Hepatocyte (in vitro differentiated cells): ENCODE results near the gene ADAMTS19. TPM values are rescaled to one million over a fixed set of nuclear protein-coding genes. Genes with fewer than 3 reads are reported as not detected.

Experiments
- DNase-seq: peaks from one replicate; pipeline ENCODE4 v3.0.0-alpha.2; 2016; ENCODE audit warnings: low spot score
- H2AFZ ChIP-seq: fragments of 200-600 bp; sonication (generic); 2 replicates; pipeline ENCODE4 v1.6.0; 2016; ENCODE audit warnings: antibody characterized with exemption, mild to moderate bottlenecking
- H3K27ac ChIP-seq: fragments of 200-600 bp; sonication (generic); 2 replicates; pipeline ENCODE4 v1.5.1; 2016; ENCODE audit warnings: mild to moderate bottlenecking
- H3K27me3 ChIP-seq: fragments of 200-600 bp; sonication (generic); 2 replicates; pipeline ENCODE4 v1.6.1; 2016
- H3K36me3 ChIP-seq: fragments of 200-600 bp; sonication (generic); replicated peaks from 2 replicates; pipeline ENCODE4 v1.5.1; 2016; ENCODE audit warnings: low read depth; ENCODE audit not compliant: insufficient read depth
- H3K4me1 ChIP-seq: fragments of 200-600 bp; sonication (generic); 2 replicates; pipeline ENCODE4 v1.5.1; 2016; ENCODE audit warnings: mild to moderate bottlenecking, moderate library complexity; ENCODE audit not compliant: insufficient read depth
- H3K4me2 ChIP-seq: fragments of 200-600 bp; sonication (generic); 2 replicates; pipeline ENCODE4 v1.6.0; 2016
- H3K4me3 ChIP-seq: fragments of 200-600 bp; sonication (generic); 2 replicates; pipeline ENCODE4 v1.5.1; 2016; ENCODE audit warnings: mild to moderate bottlenecking
- H3K79me2 ChIP-seq: fragments of 200-600 bp; sonication (generic); 2 replicates; pipeline ENCODE4 v1.6.0; 2017; ENCODE audit warnings: mild to moderate bottlenecking
- H3K9me2 ChIP-seq: fragments of 200-600 bp; sonication (generic); replicated peaks from 2 replicates; pipeline ENCODE4 v1.6.0; 2017; ENCODE audit warnings: mild to moderate bottlenecking; ENCODE audit not compliant: insufficient read depth
- H3K9me3 ChIP-seq: fragments of 200-600 bp; sonication (generic); 2 replicates; pipeline ENCODE4 v1.5.1; 2016; ENCODE audit warnings: low read depth, mild to moderate bottlenecking
- H4K20me1 ChIP-seq: fragments of 200-600 bp; sonication (generic); 2 replicates; pipeline ENCODE4 v1.6.0; 2016; ENCODE audit warnings: mild to moderate bottlenecking; ENCODE audit not compliant: insufficient read depth, poor library complexity, severe bottlenecking
- EZH2 ChIP-seq: fragments of 200-600 bp; sonication (generic); IDR thresholded peaks from 2 replicates; pipeline ENCODE4 v1.6.1; 2016; ENCODE audit warnings: antibody characterized with exemption, mild to moderate bottlenecking, borderline replicate concordance
- EZH2phosphoT487 ChIP-seq: fragments of 200-600 bp; sonication (generic); IDR thresholded peaks from one replicate; pipeline ENCODE4 v1.6.1; 2018; ENCODE audit warnings: antibody characterized with exemption, mild to moderate bottlenecking, low read depth, moderate library complexity; ENCODE audit not compliant: unreplicated experiment, severe bottlenecking
- WGBS: methylation state at CpG from one replicate; pipeline ENCODE4 v1.1.6; 2016; ENCODE audit warnings: low lambda C conversion rate; ENCODE audit errors: missing lambda C conversion rate; 5-methylcytosine and 5-hydroxymethylcytosine counted together
- polyA plus RNA-seq: library from polyadenylated mRNA; unstranded; fragments of >200 nt; fragmentation: Nextera tagmentation; extraction: Ambion mirVana; gene quantifications from 2 replicates; pipeline ENCODE4 v1.2.1, GENCODE V29; 2016
- total RNA-seq: library from RNA; depleted of rRNA; stranded (reverse); fragments of >200 nt; gene quantifications from 2 replicates; pipeline ENCODE4 v1.2.3, GENCODE V29; 2014
- TF ChIP-seq, protein P1 (sequence below): fragments of 200-600 bp; sonication (generic); IDR thresholded peaks from 2 replicates; pipeline ENCODE4 v1.5.1; 2016; ENCODE audit warnings: antibody characterized with exemption, mild to moderate bottlenecking; ENCODE audit not compliant: poor library complexity

ADAMTS19 gene
- total and polyA plus RNA-seq, 2 experiments from 2014 or later = 1.8 to 5.0 TPM

DNA sequence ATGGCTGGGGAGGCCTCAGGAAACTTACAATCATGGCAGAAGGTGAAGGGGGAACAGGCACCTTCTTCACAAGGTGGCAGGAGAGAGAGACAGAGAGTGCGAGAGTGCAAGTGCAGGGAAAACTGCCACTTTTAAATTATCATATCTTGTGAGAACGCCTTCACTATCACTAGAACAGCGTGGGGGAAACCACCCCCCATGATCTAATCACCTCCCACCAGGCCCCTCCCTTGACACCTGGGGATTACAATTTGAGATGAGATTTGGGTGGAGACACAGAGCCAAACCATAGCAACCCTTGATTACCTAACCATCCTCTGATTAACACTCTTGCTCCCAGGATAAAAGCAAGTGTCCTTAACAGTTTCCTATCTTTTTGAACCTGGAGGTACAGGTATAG is 21.1 kb downstream of the ADAMTS19 start:
- Histone ChIP-seq H3K79me2 (peaks cover 4% of the 10 kb centered on the region), H3K4me2 (no peak overlapping the region), H3K9me2 (no peaks in the 10 kb centered on the region), H3K4me1 (no peaks in the 10 kb centered on the region), H3K4me3 (no peak overlapping the region), H4K20me1 (no peaks in the 10 kb centered on the region), H3K27me3 (no peaks in the 10 kb centered on the region), H3K27ac (no peak overlapping the region), H3K9me3 (no peaks in the 10 kb centered on the region), H2AFZ (no peak overlapping the region), H3K36me3 (no peaks in the 10 kb centered on the region)
- 77% methylated on average over 3 of the region's 3 CpGs for WGBS
- no peak for DNase-seq
- TF ChIP-seq, protein P1, sequence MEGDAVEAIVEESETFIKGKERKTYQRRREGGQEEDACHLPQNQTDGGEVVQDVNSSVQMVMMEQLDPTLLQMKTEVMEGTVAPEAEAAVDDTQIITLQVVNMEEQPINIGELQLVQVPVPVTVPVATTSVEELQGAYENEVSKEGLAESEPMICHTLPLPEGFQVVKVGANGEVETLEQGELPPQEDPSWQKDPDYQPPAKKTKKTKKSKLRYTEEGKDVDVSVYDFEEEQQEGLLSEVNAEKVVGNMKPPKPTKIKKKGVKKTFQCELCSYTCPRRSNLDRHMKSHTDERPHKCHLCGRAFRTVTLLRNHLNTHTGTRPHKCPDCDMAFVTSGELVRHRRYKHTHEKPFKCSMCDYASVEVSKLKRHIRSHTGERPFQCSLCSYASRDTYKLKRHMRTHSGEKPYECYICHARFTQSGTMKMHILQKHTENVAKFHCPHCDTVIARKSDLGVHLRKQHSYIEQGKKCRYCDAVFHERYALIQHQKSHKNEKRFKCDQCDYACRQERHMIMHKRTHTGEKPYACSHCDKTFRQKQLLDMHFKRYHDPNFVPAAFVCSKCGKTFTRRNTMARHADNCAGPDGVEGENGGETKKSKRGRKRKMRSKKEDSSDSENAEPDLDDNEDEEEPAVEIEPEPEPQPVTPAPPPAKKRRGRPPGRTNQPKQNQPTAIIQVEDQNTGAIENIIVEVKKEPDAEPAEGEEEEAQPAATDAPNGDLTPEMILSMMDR = no peak
- TF ChIP-seq EZH2phosphoT487 (no peak), EZH2 (no peak)

- no peak for DNase-seq
- Histone ChIP-seq H3K79me2 (no peaks in the 10 kb centered on the region), H4K20me1 (no peaks in the 10 kb centered on the region), H3K4me3 (no peak overlapping the region), H3K27ac (no peak overlapping the region), H3K4me2 (no peak overlapping the region), H3K9me2 (no peaks in the 10 kb centered on the region), H3K36me3 (no peaks in the 10 kb centered on the region), H2AFZ (no peak overlapping the region), H3K27me3 (no peaks in the 10 kb centered on the region), H3K4me1 (no peaks in the 10 kb centered on the region), H3K9me3 (no peaks in the 10 kb centered on the region)
- TF ChIP-seq EZH2phosphoT487 (no peak), EZH2 (no peak)
- TF ChIP-seq, protein P1 = no peak
These were observed 36.3 kb downstream of the ADAMTS19 start for GRCh38 chr5:129496421-129496820.

DNA sequence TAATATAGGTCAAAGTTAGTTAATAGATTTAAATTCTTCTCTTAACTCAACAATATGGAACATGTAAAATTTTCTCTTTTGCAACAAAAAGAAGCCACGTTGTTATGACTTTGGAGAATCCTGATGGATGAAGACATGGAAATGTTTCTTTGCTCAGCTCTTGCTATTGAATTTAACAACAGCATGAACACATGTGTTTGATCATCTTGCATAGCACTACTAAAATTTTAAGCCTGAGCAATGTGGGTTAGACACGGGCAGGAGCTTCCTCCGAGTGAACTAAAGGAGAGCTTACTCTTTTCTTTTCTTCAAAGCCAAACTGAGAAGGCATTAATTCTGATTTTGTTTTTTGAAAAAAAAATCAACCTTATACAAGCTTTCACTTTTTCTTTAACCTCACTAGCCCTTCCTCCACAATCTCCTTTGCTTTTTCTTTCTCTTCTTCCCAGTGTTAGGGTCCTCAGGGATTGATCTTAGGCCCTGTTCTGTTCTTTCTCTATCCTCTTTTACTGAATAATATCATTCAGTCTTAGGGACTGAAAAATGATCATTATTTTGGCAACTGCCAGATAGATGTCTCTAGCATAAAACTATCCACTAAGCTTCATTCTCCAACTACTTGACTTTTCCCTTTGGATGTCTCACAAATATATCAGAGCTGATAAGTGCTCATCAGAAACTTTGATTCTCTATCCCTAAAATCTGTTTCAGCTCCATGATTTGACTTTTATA is 36.9 kb downstream of the ADAMTS19 start:
- TF ChIP-seq, protein P1 = no peak
- TF ChIP-seq EZH2 = no peak
- no peak for TF ChIP-seq EZH2phosphoT487
- no peak overlapping the region for H3K27ac ChIP-seq

More for the DNA sequence above, 36.9 kb downstream of the ADAMTS19 start:
- Histone ChIP-seq H3K79me2 (no peaks in the 10 kb centered on the region), H3K36me3 (no peaks in the 10 kb centered on the region), H3K9me2 (no peaks in the 10 kb centered on the region), H3K4me2 (no peak overlapping the region), H3K9me3 (no peaks in the 10 kb centered on the region), H4K20me1 (no peaks in the 10 kb centered on the region), H3K4me3 (no peak overlapping the region), H3K4me1 (no peaks in the 10 kb centered on the region), H3K27me3 (no peaks in the 10 kb centered on the region), H2AFZ (no peak overlapping the region)
- WGBS = 66% methylated on average over 3 of the region's 3 CpGs
- DNase-seq = no peak
